Heart left ventricle (tissue), 13 donors: Measurements from ENCODE around the gene AFAP1.

Source experiments
- POLR2A ChIP-seq, 2 donors: fragments of 450-650 bp; IDR thresholded peaks; one replicate each; pipeline ENCODE4 v1.6.1; 2017; ENCODE audit warnings: antibody characterized with exemption in 2 of 2, mild to moderate bottlenecking in 2 of 2, moderate library complexity in 2 of 2
- TF ChIP-seq, protein P1 (sequence below), 12 donors: fragments of 200-600 bp; sonication (generic) in 4 of 12; IDR thresholded peaks; one replicate each; pipeline versions ENCODE4 v1.5.0 to v1.8.0; 2018 to 2022; ENCODE audit warnings: antibody characterized with exemption in 12 of 12, mild to moderate bottlenecking in 5 of 12
- donor health status: ischemic (EF 13 %, LVEDD 7.1; RV severe dilation, severe dysfunction).
- donor health status: DM: no; HTN: yes; CAD: no.
- donor health status: DM: no; HTN: no; CAD: no.
- donor health status: ischemic (EF 25% LVEDD 6.9; RV normal size, moderate dysfunction).
- donor health status: ischemic (EF 25% LVEDD 5.7; RV mildly dilated, moderate dysfunction).
- donor health status: ischemic (EF 35%, LVEDD 5.7; RV mildly dilated, moderate dysfunction).
- donor health status: nonischemic (EF 11% LVEDD 7.7; RV severe dilation, severe dysfunction).
- donor health status: DM: yes; HTN: yes; CAD: no.
- donor health status: PGD.
- donor health status: ischemic (EF 29% LVEDD 5.4; RV normal size, mild dysfunction).
- donor health status: nonischemic (EF 23%, LVEDD 6.1; RV moderate dilation, normal function).

DNA sequence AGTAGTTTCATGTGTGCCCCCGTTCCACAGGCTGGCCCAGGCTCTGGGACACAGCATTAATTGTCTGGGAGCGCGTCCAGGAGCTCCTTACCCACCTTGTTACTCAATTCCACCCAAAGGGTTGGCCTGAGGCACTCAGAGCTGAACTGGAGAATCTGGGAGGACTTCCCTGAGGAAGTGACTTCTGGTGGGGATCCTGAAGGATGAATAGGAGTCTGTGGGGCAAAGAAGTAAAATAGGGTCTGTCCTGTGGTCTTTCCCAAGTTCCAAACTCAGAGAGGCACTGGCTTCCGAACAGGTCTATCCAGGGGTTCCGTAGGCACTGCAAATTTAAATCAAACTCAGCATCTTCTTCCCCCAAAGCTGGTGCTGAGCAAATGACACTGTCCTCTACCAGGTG is 204.3 kb downstream of the AFAP1 start:
- TF ChIP-seq, protein P1, sequence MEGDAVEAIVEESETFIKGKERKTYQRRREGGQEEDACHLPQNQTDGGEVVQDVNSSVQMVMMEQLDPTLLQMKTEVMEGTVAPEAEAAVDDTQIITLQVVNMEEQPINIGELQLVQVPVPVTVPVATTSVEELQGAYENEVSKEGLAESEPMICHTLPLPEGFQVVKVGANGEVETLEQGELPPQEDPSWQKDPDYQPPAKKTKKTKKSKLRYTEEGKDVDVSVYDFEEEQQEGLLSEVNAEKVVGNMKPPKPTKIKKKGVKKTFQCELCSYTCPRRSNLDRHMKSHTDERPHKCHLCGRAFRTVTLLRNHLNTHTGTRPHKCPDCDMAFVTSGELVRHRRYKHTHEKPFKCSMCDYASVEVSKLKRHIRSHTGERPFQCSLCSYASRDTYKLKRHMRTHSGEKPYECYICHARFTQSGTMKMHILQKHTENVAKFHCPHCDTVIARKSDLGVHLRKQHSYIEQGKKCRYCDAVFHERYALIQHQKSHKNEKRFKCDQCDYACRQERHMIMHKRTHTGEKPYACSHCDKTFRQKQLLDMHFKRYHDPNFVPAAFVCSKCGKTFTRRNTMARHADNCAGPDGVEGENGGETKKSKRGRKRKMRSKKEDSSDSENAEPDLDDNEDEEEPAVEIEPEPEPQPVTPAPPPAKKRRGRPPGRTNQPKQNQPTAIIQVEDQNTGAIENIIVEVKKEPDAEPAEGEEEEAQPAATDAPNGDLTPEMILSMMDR (IDR thresholded peaks at IDR 0.05): no peak
- no peak for TF ChIP-seq POLR2A (IDR thresholded peaks at IDR 0.05)
